Thyroid gland (tissue), 4 donors: Measurements from ENCODE around the gene AHRR. TPM values are rescaled to one million over a fixed set of nuclear protein-coding genes. Genes with fewer than 3 reads are reported as not detected.

Source experiments
- DNase-seq, 2 donors: peaks; one replicate each; pipeline ENCODE4 v3.0.0-alpha.2; 2019
- H3K27ac ChIP-seq, 3 donors: fragments of 200-600 bp; sonication (generic); 1 replicate in 2 of 3; 2 replicates in 1 of 3; pipeline ENCODE4 v1.5.1; 2016 to 2019; ENCODE audit warnings: mild to moderate bottlenecking in 1 of 3, moderate library complexity in 1 of 3
- H3K27me3 ChIP-seq: fragments of 200-600 bp; sonication (generic); one replicate; pipeline ENCODE4 v1.5.1; 2019
- H3K36me3 ChIP-seq, 2 donors: fragments of 200-600 bp; sonication (generic); one replicate each; pipeline ENCODE4 v1.5.1; 2016 to 2019
- H3K4me1 ChIP-seq, 2 donors: fragments of 200-600 bp; sonication (generic); one replicate each; pipeline ENCODE4 v1.5.1; 2017 to 2019
- H3K4me3 ChIP-seq, 3 donors: fragments of 200-600 bp; sonication (generic); replicated peaks in 1 of 3; 1 replicate in 2 of 3; 2 replicates in 1 of 3; pipeline ENCODE4 v1.5.1; 2016; ENCODE audit warnings: mild to moderate bottlenecking in 1 of 3
- H3K9me3 ChIP-seq: fragments of 200-600 bp; sonication (generic); one replicate; pipeline ENCODE4 v1.5.1; 2017
- CTCF ChIP-seq, 6 experiments: fragments of 200-600 bp in 3 of 6; fragments of 450-650 bp in 3 of 6; sonication (generic) in 3 of 6; IDR thresholded peaks; one replicate each; pipeline ENCODE4 v1.5.1; 2016 to 2019; ENCODE audit warnings: antibody characterized with exemption in 6 of 6, mild to moderate bottlenecking in 2 of 6, inconsistent platforms in 1 of 6, moderate library complexity in 1 of 6
- POLR2A ChIP-seq, 2 donors: fragments of 450-650 bp; IDR thresholded peaks; one replicate each; pipeline ENCODE4 v1.6.1; 2017; ENCODE audit warnings: antibody characterized with exemption in 2 of 2, mild to moderate bottlenecking in 2 of 2, moderate library complexity in 1 of 2
- WGBS, 2 donors: methylation state at CpG; one replicate each; pipeline ENCODE4 v1.1.5; 2017; 5-methylcytosine and 5-hydroxymethylcytosine counted together
- intact Hi-C: fragments of 100-400 bp; cut with DNase I; formaldehyde crosslinking; loops from one replicate; pipeline ENCODE4 v1.15.1; 2023
- total RNA-seq, 4 donors: library from RNA; depleted of rRNA; stranded (reverse); fragments of >200 nt; gene quantifications; one replicate each; pipeline ENCODE4 v1.2.3, GENCODE V29; 2016

Gene AHRR
- total RNA-seq, 4 donors from 2014 or later = 0.88 to 2.1 (median 1.3) TPM

DNA sequence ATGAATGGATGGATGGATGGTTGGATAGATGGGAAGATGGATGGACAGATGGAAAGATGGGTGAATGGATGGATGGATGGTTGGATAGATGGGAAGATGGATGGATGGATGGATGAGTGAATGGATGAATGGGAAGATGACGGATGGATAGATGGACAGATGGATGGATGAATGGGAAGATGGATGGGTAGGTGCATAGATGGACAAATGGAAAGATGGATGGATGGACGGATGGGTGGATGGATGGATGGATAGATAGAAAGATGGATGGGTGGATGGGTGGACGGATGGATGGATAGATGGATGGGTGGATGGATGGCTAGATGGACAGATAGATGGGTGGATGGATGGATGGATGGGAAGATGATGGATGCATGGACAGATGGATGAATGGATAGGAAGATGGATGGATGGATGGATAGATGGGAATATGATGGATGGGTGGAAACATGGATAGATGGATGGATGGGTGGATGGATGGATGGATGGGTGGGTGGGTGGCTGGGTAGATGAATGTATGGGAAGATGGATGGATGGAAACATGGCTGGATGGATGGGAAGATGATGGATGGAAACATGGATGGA lies 105.0 kb downstream of the AHRR start:
- Histone ChIP-seq H3K36me3 (no peaks in the 10 kb centered on the region), H3K27ac (no peak overlapping the region), H3K4me3 (no peak overlapping the region), H3K9me3 (no peaks in the 10 kb centered on the region), H3K27me3 (no peaks in the 10 kb centered on the region), H3K4me1 (no peaks in the 10 kb centered on the region)
- no peak for DNase-seq
- 64 to 76% methylated on average over 3 of the region's 3 CpGs for WGBS, 2 donors
- intact Hi-C loops = no loop called here
- TF ChIP-seq POLR2A (IDR thresholded peaks at IDR 0.05) = no peak
- no peak for TF ChIP-seq CTCF (IDR thresholded peaks at IDR 0.05)

DNA sequence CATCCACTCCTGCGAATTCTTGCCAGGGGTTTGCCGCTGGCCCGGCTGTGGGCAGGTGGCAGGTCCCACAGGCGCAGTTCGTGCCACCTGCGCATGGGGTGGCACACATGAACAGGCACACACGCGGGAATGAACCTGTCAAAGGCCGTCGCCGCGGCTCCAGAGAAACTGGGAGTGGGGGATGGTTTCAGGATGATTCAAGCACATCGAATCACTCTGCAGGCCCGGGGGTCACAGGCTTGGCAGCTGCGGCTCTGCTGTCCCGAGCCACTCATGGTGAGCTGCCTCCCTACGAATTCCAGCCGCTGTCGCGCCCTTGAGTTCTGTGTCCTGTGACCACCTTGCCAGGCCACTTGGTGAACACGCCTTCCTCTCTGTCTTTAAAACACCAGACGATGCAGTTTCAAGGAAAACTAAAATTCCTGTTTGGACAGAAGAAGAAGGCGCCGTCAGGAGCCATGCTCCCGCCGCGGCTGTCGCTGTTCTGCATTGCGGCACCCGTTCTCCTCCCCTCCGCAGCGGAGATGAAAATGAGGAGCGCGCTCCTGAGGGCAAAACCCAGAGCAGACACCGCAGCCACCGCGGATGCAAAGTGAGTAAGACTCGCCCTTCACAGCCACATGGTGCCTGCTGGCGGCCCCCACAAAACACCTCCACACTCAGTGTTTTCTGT lies 106.0 kb downstream of the AHRR start:
- no peak for DNase-seq
- intact Hi-C loops = no loop called here

DNA sequence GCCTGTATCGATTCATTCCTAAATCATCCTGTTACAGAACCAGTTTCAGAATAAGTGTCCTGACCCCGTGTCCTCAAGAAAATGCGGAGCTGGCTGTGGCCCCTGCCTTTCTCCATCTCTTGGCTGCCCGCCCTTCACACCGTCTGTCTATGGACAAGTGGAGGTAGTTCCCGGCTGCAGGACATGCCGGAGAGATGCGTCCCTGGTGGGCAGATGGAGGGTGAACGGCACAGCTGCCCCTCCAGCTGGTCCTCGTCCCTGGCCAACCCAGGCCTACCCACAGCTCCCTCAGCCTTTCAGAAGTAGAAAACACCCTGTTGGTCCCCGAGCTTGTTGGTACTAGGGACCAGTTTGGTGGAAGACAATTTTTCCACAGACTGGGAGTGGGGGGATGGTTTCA lies 106.7 kb downstream of the AHRR start:
- intact Hi-C loops = no loop called here
- no peak overlapping the region for H3K4me3 ChIP-seq
- no peak for DNase-seq
- no peak overlapping the region for H3K27ac ChIP-seq
- TF ChIP-seq POLR2A (IDR thresholded peaks at IDR 0.05) (no peak), CTCF (IDR thresholded peaks at IDR 0.05) (no peak)
- H3K27me3 ChIP-seq = no peaks in the 10 kb centered on the region
- WGBS, 2 donors = 86 to 87% methylated on average over 10 to 11 of the region's 11 CpGs
- no peaks in the 10 kb centered on the region for H3K4me1 ChIP-seq
- no peaks in the 10 kb centered on the region for H3K9me3 ChIP-seq
- no peaks in the 10 kb centered on the region for H3K36me3 ChIP-seq

More for the DNA sequence above, 106.0 kb downstream of the AHRR start:
- no peak overlapping the region for H3K4me3 ChIP-seq
- TF ChIP-seq CTCF (IDR thresholded peaks at IDR 0.05) (no peak), POLR2A (IDR thresholded peaks at IDR 0.05) (no peak)
- H3K9me3 ChIP-seq = no peaks in the 10 kb centered on the region
- H3K4me1 ChIP-seq = no peaks in the 10 kb centered on the region
- no peaks in the 10 kb centered on the region for H3K27me3 ChIP-seq
- no peak overlapping the region for H3K27ac ChIP-seq
- 86 to 90% methylated on average over 33 to 39 of the region's 39 CpGs for WGBS, 2 donors
- H3K36me3 ChIP-seq = no peaks in the 10 kb centered on the region

- Histone ChIP-seq H3K4me1 (no peaks in the 10 kb centered on the region), H3K9me3 (no peaks in the 10 kb centered on the region), H3K4me3 (no peak overlapping the region), H3K27ac (no peak overlapping the region), H3K36me3 (no peaks in the 10 kb centered on the region), H3K27me3 (no peaks in the 10 kb centered on the region)
- 71 to 86% methylated on average over 15 to 17 of the region's 22 CpGs for WGBS, 2 donors
- TF ChIP-seq CTCF (IDR thresholded peaks at IDR 0.05) (no peak), POLR2A (IDR thresholded peaks at IDR 0.05) (no peak)
- DNase-seq = no peak
- intact Hi-C loops = no loop called here
These were observed 107.4 kb downstream of the AHRR start for GRCh38 chr5:428754-429452.
